HG03439 (cell line): ENCODE data around the gene PTPN22.

Experiments used
- ATAC-seq: cut with Tn5 transposase; IDR thresholded peaks from one replicate; pipeline ENCODE4 v1.9.1; 2021; ENCODE audit warnings: mild to moderate bottlenecking, moderate library complexity; ENCODE audit not compliant: unreplicated experiment

PTPN22 gene

GRCh38 chr1:113768916-113769600, 102.5 kb downstream of the PTPN22 start:
- ATAC-seq, result no peak

DNA sequence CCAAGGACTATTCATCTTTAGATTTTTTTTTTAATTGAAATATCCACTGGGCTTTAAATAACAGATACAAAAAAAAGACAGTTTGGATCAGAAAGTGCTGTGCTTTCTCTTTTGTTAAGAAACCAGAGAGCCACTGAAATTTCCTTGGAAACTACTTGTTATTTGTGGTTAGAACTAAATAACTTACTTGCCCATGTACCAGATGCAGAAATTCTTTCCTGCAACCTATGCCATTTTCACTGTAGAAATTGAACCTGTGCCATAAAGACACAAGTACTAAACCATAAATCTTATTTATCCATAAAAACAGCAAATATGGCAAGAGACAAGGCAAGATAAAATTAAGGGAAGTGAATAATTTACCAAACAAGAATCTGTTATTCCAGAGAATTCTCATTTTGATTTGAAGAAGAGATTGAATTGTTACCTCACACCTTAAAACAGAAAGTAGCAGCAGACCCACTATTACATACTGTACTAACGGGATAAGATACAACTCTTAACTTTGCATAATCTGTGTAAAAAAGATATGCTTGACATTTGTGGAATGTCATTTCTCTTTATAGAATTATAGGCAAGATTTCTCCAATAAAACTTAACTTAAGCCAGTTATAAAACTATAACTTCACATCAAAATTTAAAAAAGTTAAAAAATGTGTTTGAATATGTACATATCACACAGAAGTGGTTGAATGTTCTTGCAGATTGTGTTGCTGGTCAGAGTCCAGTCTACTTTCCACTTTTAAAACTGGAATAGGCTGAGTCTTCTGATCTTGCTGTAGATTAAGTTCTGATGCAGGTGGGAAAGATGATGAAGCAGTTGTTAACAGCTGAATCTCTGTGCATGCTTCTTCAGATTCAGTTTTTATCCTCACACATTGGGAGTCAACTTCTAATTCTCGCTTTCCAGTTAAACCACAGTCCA, 105.9 kb downstream of the PTPN22 start:
- no peak for ATAC-seq
